ENCODE measurements around the gene PMEPA1. TPM values are rescaled to one million over a fixed set of nuclear protein-coding genes. Genes with fewer than 3 reads are reported as not detected.

PMEPA1 gene
- total and polyA plus RNA-seq, 10 of the 15 experiments (the other 5 are each of a cell fraction or from before 2014, with no cell fraction given), result 0.02 to 0.10 (median 0.04) TPM; not detected in 3

GRCh38 chr20:57756921-57757320 lies 47.1 kb upstream of the PMEPA1 start (continued):
- TF ChIP-seq ZNF207 (IDR thresholded peaks at IDR 0.05; ENCODE audit: borderline replicate concordance) (no peak), SKIL (IDR thresholded peaks at IDR 0.05; ENCODE audit: low read depth, poor library complexity, severe bottlenecking) (no peak), CHD4 (IDR thresholded peaks at IDR 0.05) (no peak), PKNOX1 (IDR thresholded peaks at IDR 0.05) (no peak), ZNF622 (IDR thresholded peaks at IDR 0.05) (no peak), RB1 (IDR thresholded peaks at IDR 0.05; ENCODE audit: borderline replicate concordance) (no peak)

GRCh38 chr20:57756213-57756612 lies 46.4 kb upstream of the PMEPA1 start:
- ATAC-seq, result no peak
- H3K27me3 ChIP-seq (replicated peaks in 1 of 2; ENCODE audit: control insufficient read depth in 2 of 2, insufficient read depth in 2 of 2, low read length in 1 of 2), result peaks cover 0 to 2% of the 10 kb centered on the region in 2 experiments; a peak in 1 of 4 replicates
- WGBS (ENCODE audit: insufficient coverage, insufficient replicate concordance, low lambda C conversion rate, missing lambda C conversion rate), result 45% methylated on average over 4 of the region's 4 CpGs
- in situ Hi-C loops (cut with MboI), result no loop called here
- no peak overlapping the region for H3K9ac ChIP-seq (ENCODE audit: control insufficient read depth, insufficient read depth, low read length)
- H4K20me1 ChIP-seq (ENCODE audit: control insufficient read depth, insufficient read depth), result no peaks in the 10 kb centered on the region
- H3K4me3 ChIP-seq, result no peak overlapping the region
- ChIA-PET RAD21 (ENCODE audit: unreplicated experiment) (no interaction called here), SMC1A (ENCODE audit: uncharacterized antibody, unreplicated experiment) (no interaction called here), CTCF (no interaction called here), POLR2A (no interaction called here)
- no peaks in the 10 kb centered on the region for H3K79me2 ChIP-seq (ENCODE audit: control insufficient read depth, insufficient read depth, low read length)
- DNase-seq (ENCODE audit: low read depth, low spot score), result no peak
- no peak for FAIRE-seq
- intact Hi-C loops (cut with micrococcal nuclease; ENCODE audit: unreplicated experiment), result no loop called here
- H3K4me1 ChIP-seq (ENCODE audit: control insufficient read depth, insufficient read depth, low read length), result no peaks in the 10 kb centered on the region; the same call in 1 of the 2 replicates
- no peak overlapping the region for H2AFZ ChIP-seq (ENCODE audit: control insufficient read depth, low read depth, low read length)
- no TSS peak for BruUV-seq (replicated peaks)
- peaks cover 2% of the 10 kb centered on the region; the same call in 2 of the 3 replicates for H3K9me3 ChIP-seq (replicated peaks; ENCODE audit: control insufficient read depth, insufficient read depth, low read length)
- H3K4me2 ChIP-seq (ENCODE audit: control insufficient read depth, insufficient read depth), result no peak overlapping the region
- H3K27ac ChIP-seq (ENCODE audit: control insufficient read depth, insufficient read depth), result no peak overlapping the region
- no peaks in the 10 kb centered on the region for H3K36me3 ChIP-seq (ENCODE audit: control insufficient read depth in 2 of 2, insufficient read depth in 2 of 2, low read length in 1 of 2)
- TF ChIP-seq ESRRA (IDR thresholded peaks at IDR 0.05; ENCODE audit: low read length) (no peak), RAD51 (IDR thresholded peaks at IDR 0.05) (no peak), CBX3 (IDR thresholded peaks at IDR 0.05; ENCODE audit: borderline replicate concordance, low read depth) (no peak), ZNF592 (IDR thresholded peaks at IDR 0.05) (no peak), PAX5 (IDR thresholded peaks at IDR 0.05; ENCODE audit: borderline replicate concordance, low read depth, low read length) (no peak), TCF12 (IDR thresholded peaks at IDR 0.05; ENCODE audit: low read depth, low read length) (no peak), SREBF1 (IDR thresholded peaks at IDR 0.05; ENCODE audit: low read length) (no peak), ELK1 (IDR thresholded peaks at IDR 0.05; ENCODE audit: low read depth, low read length) (no peak), ETV6 (conservative IDR thresholded peaks at IDR 0.05 in 1 of 2, IDR thresholded peaks at IDR 0.05 in 1 of 2; ENCODE audit: borderline replicate concordance in 1 of 2, low read depth in 1 of 2) (no peak), GATAD2B (conservative IDR thresholded peaks at IDR 0.05; ENCODE audit: low read depth) (no peak)
